CD4-positive, alpha-beta T cell treated with Interleukin-6 for 4 hours (primary cell): ENCODE data around the gene COPS8.

Experiments used
- DNase-seq: peaks from one replicate; pipeline ENCODE4 v3.0.0-alpha.2; 2020; ENCODE audit warnings: mixed read lengths

Gene COPS8

DNA sequence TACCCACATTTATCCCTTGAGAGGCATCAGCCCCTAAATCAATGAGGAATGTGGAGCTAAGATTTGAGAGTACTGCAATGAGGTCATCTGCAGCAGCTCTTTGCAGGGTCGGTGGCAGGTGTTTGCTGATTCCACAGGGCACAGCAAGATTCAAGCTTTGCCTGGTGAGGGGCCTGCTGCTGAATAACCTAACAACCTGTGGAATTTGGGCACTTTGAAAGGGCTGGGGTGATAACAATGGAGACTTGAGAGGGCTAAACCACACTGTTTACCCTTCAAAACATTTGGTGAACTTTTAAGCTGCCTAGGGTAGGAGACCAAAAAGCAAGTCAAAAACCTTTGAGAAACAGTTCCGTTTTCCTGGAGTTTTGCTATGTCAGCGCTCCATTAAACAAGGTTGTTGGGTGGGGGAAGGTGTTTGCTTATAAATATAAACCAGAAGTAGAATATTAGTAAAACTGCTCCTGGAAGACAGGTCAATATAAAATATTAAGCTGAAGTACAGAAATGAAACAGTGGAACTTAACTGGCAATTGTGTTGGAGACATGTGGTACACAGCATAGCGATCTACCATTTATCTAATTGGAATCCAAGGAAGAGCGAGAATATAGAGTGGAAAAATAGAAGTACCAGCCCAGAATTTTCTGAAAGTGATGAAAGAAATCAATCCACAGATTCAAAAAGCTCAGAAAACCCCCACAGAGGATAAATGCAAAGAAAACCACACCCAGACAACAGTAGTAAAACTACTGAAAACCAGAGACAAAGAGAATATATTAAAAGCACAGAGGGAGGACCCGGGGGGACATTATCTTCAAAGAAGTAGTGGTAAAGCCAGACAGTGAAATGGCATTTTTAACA, 15.7 kb downstream of the COPS8 start:
- no peak for DNase-seq

- DNase-seq, result no peak
These were observed 16.7 kb downstream of the COPS8 start for GRCh38 chr2:237102428-237102827.

DNA sequence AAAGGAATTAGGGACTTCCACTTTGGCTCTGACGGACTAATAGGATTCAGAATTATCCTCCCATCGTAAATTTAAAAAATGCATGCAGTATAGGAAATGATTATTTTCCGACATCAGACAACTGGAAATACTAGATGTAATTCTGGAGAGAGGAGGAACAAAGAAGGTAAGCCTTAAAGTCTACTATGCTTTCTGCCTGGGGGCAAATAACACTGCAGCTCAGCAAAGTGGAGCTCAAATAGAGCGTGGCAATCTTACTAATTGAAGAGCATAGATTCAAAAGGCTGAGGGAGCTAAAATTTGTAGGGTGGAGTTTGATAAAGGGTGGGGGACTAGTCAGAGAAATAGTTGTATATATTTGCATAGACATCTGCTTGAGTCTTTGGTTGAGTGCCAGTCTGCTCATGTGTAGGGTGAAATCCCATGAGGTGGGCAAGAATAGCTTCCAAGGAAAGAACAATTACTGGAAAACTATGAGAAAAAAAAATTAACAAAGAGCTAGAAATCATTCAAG, 23.8 kb downstream of the COPS8 start:
- no peak for DNase-seq

DNA sequence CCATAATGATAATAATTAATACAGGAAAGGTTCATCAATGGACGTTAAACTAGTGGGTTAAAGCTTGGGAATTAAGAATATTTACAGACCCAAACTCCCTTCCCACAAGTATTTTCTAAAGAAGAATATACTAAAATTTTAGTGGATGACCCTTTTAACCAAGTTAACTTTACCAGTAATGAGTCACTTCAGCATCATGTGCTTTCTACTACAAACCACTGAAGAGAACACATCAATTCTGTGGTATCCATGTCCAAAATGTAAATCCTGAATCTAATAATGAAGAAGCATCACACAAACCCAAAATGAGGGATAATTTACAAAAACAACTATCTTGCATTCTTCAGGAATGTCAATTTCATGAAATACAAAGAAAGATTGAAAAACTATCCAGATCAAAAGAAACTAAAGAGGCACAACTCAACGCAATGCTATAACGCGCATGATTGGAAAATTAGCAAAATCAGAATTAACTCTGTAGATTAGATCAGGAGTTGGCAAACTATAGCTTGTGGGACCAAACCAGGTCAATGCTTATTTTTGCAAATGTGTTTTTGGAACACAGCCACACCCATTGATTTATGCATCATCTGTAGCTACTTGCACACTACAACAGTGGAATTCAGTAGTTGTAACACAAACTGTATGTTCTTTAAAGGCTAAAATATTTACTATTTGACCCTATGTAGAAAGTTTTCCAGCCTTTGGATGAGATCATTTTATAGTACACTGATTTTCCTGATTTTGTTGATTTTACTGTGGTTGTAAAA, 27.5 kb downstream of the COPS8 start:
- DNase-seq, result no peak

- DNase-seq, result no peak
These were observed 30.2 kb downstream of the COPS8 start for GRCh38 chr2:237115870-237116269.

DNA sequence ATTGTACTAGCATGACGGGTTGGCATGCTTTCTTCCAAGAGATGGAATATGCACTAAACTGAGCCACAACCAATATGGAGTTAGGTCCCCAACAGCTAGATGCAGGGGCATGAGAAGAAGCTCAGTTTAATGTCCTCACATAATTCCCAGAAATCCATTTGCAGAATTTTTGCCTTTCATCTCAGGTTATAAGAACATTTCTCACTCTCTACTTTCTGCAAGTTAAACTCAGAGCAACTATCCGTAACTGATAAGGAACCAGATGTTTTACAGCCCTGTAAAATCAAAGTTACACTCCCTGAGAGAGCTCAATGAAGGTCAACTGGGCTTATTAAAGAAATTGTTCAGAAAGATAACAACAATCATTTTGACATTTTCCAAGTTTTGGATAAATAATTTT, 30.7 kb downstream of the COPS8 start:
- no peak for DNase-seq

DNA sequence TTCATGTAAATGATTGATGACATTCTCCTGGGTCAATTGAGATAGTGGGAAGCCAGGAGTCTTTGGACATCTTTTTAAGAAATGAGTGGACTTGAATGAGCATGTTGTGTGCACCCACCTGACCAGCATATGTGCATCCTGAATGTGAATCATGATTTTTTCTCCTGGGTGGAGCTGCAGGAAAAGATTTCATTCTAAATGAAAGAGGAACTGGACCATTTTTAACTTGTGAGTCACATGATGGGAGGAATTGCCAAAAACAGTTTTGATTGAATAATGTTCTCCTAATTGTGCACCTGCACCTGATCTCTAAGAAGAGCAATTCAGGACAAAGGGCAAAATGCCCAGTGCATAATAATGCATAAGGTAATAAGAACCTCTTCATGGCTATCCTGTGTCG, 32.3 kb downstream of the COPS8 start:
- no peak for DNase-seq

GRCh38 chr2:237118561-237119155, 33.0 kb downstream of the COPS8 start:
- no peak for DNase-seq

DNA sequence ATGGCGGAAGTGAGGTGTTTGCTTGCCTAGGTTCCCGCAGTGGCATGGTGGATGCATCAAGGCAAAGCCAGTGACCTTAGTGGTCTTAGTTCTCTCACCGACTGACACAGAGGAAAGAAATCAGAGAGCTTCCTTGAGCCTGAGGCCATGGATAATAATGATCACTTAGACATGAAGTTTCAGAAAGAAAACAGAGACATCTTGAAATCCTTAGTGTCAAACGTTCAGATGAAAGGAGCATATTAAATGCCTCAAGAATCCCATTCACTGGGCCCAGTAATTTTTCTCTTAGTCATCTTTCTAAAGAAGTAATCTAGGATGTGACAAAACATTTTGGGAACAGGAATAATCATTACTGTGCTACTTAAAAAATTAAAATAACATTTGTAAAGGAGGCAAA, 35.2 kb downstream of the COPS8 start:
- no peak for DNase-seq

- DNase-seq, result no peak
These were observed 35.6 kb downstream of the COPS8 start for GRCh38 chr2:237121321-237121720.

DNA sequence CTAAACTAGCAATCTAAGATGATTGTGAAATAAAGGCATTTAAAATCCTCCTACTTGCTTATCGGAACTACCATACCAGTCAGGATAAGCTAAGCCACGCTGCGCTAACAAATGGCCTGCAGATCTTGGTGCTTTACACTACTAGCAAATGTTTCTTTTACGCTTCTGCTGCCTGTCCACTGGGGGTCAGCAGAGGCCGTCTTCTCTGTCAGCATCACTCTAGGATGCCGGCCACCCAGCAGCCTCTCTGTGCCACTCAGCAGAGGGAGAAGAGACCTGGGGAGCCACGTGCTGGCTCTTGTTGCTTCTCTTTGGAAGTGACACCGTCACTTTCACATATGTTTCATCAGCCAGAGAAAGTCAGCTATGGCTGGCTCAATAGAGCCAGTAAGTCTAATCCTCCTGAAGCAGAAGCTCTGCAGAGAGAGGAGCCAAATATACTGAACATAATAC, 36.6 kb downstream of the COPS8 start:
- peak; percentile 34 for DNase-seq

DNA sequence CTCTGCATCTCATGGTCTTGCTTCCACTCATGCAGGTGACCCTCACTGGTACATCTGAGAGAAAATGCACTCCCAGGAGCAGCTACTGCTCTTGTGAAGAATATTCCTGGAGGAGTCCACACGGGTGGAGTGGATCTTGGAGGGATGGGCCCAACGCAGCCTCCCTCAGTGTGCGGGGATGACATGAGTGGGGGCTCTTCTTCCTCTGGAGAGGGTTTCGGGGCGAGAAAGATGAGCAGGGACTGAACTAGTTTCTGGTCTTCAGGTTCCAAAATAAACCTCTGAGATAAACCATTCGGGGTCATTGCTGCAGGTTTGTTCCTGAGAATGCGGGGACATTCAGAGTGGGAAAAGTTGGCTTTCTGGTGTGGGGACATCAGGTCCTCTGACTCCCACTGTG, 39.1 kb downstream of the COPS8 start:
- no peak for DNase-seq

- DNase-seq, result no peak
These were observed 40.3 kb downstream of the COPS8 start for GRCh38 chr2:237125967-237126366.

DNA sequence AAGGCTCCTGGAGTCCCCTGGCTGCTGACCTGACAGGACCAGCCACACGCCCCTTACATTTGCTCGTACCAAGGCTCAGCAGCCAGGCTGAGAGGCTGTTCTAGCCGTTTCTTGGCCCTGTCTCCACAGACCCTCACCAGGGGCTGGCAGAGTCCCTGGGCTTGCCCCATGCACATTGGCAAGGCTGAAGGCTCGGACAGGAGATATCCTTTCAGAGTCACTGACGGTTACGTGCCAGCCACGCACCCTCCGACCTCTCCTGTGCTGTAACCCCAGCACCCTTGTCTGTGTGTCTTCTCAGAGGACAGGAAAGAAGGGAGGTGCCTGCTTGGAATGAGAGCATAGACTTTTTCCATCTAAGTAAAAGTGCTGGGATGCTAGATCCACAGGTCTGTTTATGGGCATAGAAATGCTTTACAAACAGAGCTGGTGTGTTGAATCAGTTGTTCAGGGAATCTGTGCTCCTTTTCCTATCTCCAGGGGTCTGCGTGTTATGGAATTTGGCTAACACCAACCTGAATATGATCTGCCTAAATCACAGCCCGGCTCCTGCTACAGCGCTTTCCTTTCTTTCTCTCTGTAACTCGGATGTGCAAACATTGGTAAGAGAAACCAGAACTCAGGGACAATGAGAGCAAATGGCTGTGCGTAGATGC, 41.0 kb downstream of the COPS8 start:
- DNase-seq, result no peak

GRCh38 chr2:237128026-237128703, 42.5 kb downstream of the COPS8 start:
- peak; percentile 6 for DNase-seq

DNA sequence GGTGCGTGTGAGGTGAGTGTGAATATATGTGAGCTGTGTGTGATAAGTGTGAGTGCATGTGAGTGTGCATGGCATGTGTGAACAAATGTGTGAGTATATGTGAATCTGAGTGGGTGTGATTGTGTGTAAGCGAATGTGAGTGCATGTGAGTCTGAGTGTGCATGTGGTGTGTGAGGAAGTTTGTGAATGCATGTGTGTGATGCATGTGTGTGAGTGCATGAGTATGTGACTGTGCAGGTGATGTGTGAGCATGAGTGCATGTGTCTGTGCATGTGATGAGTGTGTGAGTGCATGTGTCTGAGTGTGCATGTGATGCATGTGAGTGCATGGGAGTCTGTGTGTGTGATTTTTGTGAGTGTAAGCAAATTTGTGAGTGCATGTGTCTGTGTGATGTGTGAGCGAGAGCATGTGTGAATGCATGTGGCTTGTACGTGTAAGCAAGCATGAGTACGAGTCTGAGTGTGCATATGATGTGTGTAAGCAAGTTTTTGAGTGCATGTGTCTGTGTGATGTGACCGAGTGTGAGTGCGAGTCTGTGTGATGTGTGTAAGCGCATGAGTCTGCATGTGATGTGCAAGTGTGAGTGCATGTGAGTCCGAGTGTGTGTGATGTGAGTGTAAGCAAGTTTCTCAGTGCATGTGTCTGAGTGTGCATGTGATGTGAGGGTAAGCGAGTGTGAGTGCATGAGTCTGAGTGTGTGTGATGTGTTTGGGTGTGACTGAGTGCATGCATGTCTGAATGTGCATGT, 43.3 kb downstream of the COPS8 start:
- DNase-seq, result no peak

GRCh38 chr2:237129625-237130263, 44.1 kb downstream of the COPS8 start:
- DNase-seq, result no peak

DNA sequence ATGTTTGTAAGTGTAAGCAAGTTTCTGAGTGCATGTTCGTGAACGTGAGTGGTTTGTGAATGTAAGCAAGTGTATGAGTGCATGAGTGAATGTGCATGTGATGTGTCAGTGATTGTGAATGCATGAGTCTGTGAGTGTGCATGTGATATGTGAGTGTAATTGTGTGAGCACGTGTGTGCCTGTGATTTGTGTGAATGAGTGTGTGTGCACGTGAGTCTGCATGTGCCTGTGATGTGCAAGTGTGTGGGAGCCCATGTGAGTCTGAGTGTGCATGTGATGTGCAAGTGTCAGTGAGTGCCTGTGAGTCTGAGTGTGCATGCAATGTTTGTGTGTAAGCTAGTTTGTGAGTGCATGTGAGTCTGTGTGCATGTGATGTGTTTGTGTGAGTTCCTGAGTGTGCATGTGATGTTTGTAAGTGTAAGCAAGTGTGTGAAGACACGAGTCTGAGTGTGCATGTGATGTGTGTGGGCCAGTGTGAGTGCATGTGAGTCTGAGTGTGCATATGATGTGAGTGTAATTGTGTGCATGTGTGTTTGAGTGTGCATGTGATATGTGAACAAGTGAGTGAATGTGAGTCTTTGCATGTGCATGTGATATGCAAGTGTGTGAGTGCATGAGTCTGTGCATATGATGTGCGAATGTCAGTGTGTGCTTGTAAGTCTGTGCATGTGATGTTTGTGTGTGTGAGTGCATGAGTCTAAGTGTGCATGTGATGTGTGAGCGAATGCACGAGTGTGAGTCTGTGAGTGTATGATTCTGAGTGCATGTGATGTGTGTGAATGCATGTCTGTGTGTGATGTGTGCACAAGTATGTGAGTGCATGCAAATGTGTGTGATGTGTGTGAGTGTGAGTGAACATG, 45.1 kb downstream of the COPS8 start:
- no peak for DNase-seq

GRCh38 chr2:237131749-237132533, 46.3 kb downstream of the COPS8 start:
- DNase-seq, result no peak
